AG10803 (cell line): ENCODE data around the gene TNS3.

ENCODE experiments used
- DNase-seq: peaks from one replicate; pipeline ENCODE4 v3.0.0; 2010; ENCODE audit warnings: low read depth
- H3K4me3 ChIP-seq: 2 replicates; pipeline ENCODE4 v1.5.1; 2011; ENCODE audit warnings: mild to moderate bottlenecking, low read length, control low read depth
- CTCF ChIP-seq: conservative IDR thresholded peaks from 2 replicates; pipeline ENCODE4 v1.5.1; 2011; ENCODE audit warnings: mild to moderate bottlenecking, low read length, control low read depth, inconsistent platforms

TNS3 gene

GRCh38 chr7:47573758-47574481, 8.0 kb downstream of the TNS3 start:
- DNase-seq = peak; percentile 98
- no peak overlapping the region for H3K4me3 ChIP-seq
- TF ChIP-seq CTCF = no peak

- no peak for TF ChIP-seq CTCF
- no peak overlapping the region for H3K4me3 ChIP-seq
- no peak for DNase-seq
Measured at GRCh38 chr7:47572939-47573757, 8.8 kb downstream of the TNS3 start.

- DNase-seq = peak; percentile 50
- no peak for TF ChIP-seq CTCF
- no peak overlapping the region for H3K4me3 ChIP-seq
Measured at GRCh38 chr7:47572094-47572445, 9.8 kb downstream of the TNS3 start.

GRCh38 chr7:47571331-47572093, 10.4 kb downstream of the TNS3 start:
- H3K4me3 ChIP-seq = no peak overlapping the region; the same call in 1 of the 2 replicates
- no peak for TF ChIP-seq CTCF
- DNase-seq = peak; percentile 93

- TF ChIP-seq CTCF = no peak
- no peak overlapping the region for H3K4me3 ChIP-seq
- peak; percentile 83 for DNase-seq
Measured at GRCh38 chr7:47570649-47571050, 11.3 kb downstream of the TNS3 start.

- DNase-seq = no peak
- no peak for TF ChIP-seq CTCF
Measured at GRCh38 chr7:47568547-47568946, 13.4 kb downstream of the TNS3 start.

More at GRCh38 chr7:47568547-47568946, 13.4 kb downstream of the TNS3 start:
- no peak overlapping the region for H3K4me3 ChIP-seq
